ENCODE measurements around the gene GJC1.

GJC1 gene

GRCh38 chr17:44796731-44797130 lies 33.4 kb downstream of the GJC1 start:
- DNase-seq, result no peak

- DNase-seq, result no peak
Observed at GRCh38 chr17:44795928-44796327, 34.2 kb downstream of the GJC1 start.

- DNase-seq, result no peak
Observed at GRCh38 chr17:44795421-44795820, 34.7 kb downstream of the GJC1 start.

GRCh38 chr17:44794851-44795413 lies 35.2 kb downstream of the GJC1 start:
- no peak for DNase-seq

GRCh38 chr17:44793885-44794842 lies 35.9 kb downstream of the GJC1 start:
- DNase-seq, result no peak

GRCh38 chr17:44792276-44792675 lies 37.8 kb downstream of the GJC1 start:
- no peak for DNase-seq

GRCh38 chr17:44788139-44788538 lies 41.9 kb downstream of the GJC1 start:
- DNase-seq, result no peak

- DNase-seq, result no peak
Observed at GRCh38 chr17:44787271-44787940, 42.7 kb downstream of the GJC1 start.

GRCh38 chr17:44786551-44787081 lies 43.5 kb downstream of the GJC1 start:
- no peak for DNase-seq

- no peak for DNase-seq
Observed at GRCh38 chr17:44785921-44786320, 44.2 kb downstream of the GJC1 start.

GRCh38 chr17:44782326-44782850 lies 47.7 kb downstream of the GJC1 start:
- DNase-seq, result no peak

- DNase-seq, result no peak
Observed at GRCh38 chr17:44781551-44782325, 48.3 kb downstream of the GJC1 start.

- no peak for DNase-seq
Observed at GRCh38 chr17:44780845-44781480, 49.1 kb downstream of the GJC1 start.

GRCh38 chr17:44780161-44780560 lies 49.9 kb downstream of the GJC1 start:
- DNase-seq, result no peak

GRCh38 chr17:44779211-44780025 lies 50.7 kb downstream of the GJC1 start:
- DNase-seq, result peak; percentile 82

GRCh38 chr17:44778656-44779210 lies 51.4 kb downstream of the GJC1 start:
- no peak for DNase-seq

GRCh38 chr17:44777394-44778348 lies 52.4 kb downstream of the GJC1 start:
- peak; percentile 7 for DNase-seq

- peak; percentile 1 for DNase-seq
Observed at GRCh38 chr17:44776628-44777393, 53.3 kb downstream of the GJC1 start.
